ENCODE results near the gene AMY1C. TPM values are rescaled to one million over a fixed set of nuclear protein-coding genes. Genes with fewer than 3 reads are reported as not detected.
"Not testable (repeated sequence)": the region's sequence is repeated elsewhere in the genome, so short reads cannot be mapped to it uniquely, and the experiment has no call there.

The AMY1C gene
- not detected for polyA plus RNA-seq (ENCODE audit: insufficient read length in 3 of 3)

DNA sequence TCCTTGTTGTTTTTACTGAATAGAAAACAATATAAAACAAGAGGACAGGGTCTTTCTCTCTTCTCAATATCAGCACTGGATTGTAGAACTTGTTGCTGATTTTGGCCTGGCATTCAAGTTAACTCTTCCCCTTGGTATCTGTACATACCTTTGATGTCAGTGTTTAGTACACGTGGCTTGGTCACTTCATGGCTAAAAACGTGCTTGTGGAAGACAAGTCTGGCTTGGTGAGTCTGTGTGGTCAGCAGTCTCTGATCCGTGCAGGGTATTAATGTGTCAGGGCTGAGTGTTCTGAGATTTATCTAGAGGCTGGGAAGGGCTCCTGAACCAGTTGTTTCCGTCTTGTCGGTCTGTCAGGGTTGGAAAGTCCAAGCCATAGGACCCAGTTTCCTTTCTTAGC, at the start of gene AMY1C:
Gene AMY1C, plus strand, starts transcription at position 301 of the 400 bp plus-strand sequence. CDS start 572 bp downstream, outside the sequence.
- not testable (repeated sequence) for DNase-seq (ENCODE audit: low read depth in 3 of 3, low spot score in 2 of 3)

DNA sequence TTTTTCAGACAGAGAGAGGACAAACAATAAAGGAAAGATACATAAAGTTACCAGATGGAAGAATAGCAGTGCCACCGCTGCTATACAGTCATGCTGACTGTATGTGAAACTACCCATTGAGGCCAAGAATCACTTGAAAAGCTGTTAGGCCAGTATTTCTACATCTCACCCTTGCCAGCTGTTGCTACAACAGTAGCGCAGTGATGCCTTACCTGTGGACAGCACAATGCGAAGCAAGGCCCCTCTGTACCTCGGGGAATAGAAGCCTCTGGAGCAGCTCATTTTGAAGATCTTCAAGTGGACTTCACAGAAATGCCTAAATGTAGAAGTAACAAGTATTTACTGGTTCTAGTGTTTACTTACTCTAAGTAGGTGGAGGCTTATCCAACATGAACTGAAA, 49.0 kb upstream of the AMY1C start:
- DNase-seq (ENCODE audit: low read depth in 3 of 3, low spot score in 2 of 3), result not testable (repeated sequence)

DNA sequence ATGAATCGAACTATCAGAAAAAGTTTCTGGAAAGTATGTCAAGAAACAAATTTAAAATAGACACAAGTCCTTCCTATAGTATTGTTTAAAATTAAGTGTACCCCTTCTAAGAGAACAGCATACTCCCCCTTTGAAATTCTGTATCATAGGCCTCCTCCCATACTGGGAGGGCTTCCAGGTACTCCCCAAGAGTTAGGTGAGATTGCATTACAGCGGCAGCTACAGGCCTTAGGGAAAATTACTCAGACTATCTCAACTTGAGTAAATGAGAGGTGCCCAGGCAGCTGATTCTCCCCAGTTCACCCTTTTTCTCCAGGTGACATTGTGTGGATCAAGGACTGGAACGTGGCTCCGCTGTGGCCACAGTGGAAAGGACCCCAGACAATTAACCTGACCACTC, 48.4 kb upstream of the AMY1C start:
- DNase-seq (ENCODE audit: low read depth in 3 of 3, low spot score in 2 of 3), result not testable (repeated sequence)

DNA sequence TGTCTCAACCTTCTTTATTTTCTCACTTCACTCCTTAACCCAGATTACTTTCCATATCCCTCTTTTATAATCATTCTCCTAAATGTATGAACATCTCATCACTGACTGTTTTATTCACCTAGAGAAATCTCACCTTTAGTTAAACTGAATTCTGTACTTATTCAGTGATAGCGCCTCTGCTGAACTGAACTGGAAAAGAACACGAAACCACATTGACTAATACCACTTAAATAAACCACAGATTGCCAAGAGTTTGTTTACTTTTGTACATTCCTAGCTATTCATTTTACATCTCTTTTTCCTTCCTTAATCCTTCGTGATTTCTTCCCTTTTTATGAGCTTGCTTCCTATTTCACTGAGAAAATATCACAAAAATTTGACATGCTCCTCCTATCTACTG, 42.0 kb upstream of the AMY1C start:
- not testable (repeated sequence) for DNase-seq (ENCODE audit: low read depth in 3 of 3, low spot score in 2 of 3)

DNA sequence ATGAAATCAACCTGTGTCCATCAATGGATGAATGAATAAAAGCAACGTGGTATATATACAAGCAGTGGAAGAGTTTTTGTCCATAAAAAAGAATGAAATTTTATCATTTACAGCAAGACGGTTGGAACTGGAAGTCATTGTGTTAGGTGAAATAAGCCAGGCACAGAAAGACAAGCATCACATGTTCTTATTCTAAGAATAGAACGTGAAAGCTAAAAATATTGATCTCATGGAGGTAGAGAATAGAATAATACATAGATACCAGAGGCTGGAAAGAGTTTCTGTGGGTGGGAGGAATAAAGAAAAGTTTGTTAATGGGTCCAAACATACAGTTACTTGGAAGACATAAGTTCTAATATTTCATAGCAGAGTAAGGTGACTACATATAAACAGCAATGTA, 39.3 kb upstream of the AMY1C start:
- not testable (repeated sequence) for DNase-seq (ENCODE audit: low read depth in 3 of 3, low spot score in 2 of 3)

DNA sequence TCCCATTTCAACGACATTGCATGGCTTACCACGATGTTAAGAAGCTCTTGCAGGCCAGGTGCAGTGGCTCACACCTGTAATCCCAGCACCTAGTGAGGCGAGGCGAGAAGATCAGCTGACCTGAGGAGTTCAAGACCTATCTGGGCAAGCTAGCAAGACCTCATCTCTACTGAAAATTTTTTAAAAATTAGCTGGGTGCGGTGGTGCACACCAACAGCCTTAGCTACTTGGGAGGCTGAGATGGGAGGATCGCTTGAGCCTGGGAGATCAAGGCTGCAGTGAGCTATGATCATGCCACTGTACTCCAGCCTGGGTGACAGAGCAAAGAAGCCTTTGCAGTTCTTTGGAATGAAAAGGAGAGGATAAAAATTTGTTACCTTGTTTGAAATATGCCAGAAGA, 32.3 kb upstream of the AMY1C start:
- DNase-seq (ENCODE audit: low read depth in 3 of 3, low spot score in 2 of 3), result not testable (repeated sequence)

DNA sequence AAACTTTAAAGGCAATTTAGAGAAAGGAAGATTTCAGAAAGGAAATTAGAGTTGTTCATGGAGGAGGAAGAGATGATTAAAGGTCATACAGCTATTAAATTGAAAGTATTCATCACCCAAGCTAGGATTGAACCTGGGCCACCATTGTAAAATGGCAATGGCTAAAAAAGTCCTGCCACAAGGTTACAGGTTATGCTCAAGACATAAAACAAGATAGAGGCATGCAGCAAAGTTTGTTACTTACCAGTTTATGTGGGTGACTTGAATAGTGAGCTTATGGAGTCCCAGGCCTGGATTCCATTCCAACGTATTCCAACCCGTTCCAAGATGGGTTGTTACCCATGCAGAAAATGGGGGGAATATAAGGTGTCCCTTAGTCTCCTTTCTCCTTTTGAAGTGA, 28.2 kb upstream of the AMY1C start:
- not testable (repeated sequence) for DNase-seq (ENCODE audit: low read depth in 3 of 3, low spot score in 2 of 3)

DNA sequence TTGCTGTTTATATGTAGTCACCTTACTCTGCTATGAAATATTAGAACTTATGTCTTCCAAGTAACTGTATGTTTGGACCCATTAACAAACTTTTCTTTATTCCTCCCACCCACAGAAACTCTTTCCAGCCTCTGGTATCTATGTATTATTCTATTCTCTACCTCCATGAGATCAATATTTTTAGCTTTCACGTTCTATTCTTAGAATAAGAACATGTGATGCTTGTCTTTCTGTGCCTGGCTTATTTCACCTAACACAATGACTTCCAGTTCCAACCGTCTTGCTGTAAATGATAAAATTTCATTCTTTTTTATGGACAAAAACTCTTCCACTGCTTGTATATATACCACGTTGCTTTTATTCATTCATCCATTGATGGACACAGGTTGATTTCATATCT, 14.4 kb upstream of the AMY1C start:
- not testable (repeated sequence) for DNase-seq (ENCODE audit: low read depth in 3 of 3, low spot score in 2 of 3)

DNA sequence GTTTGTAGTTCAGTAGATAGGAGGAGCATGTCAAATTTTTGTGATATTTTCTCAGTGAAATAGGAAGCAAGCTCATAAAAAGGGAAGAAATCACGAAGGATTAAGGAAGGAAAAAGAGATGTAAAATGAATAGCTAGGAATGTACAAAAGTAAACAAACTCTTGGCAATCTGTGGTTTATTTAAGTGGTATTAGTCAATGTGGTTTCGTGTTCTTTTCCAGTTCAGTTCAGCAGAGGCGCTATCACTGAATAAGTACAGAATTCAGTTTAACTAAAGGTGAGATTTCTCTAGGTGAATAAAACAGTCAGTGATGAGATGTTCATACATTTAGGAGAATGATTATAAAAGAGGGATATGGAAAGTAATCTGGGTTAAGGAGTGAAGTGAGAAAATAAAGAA, 11.7 kb upstream of the AMY1C start:
- DNase-seq (ENCODE audit: low read depth in 3 of 3, low spot score in 2 of 3), result not testable (repeated sequence)

DNA sequence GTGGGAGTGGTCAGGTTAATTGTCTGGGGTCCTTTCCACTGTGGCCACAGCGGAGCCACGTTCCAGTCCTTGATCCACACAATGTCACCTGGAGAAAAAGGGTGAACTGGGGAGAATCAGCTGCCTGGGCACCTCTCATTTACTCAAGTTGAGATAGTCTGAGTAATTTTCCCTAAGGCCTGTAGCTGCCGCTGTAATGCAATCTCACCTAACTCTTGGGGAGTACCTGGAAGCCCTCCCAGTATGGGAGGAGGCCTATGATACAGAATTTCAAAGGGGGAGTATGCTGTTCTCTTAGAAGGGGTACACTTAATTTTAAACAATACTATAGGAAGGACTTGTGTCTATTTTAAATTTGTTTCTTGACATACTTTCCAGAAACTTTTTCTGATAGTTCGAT, 5.2 kb upstream of the AMY1C start:
- not testable (repeated sequence) for DNase-seq (ENCODE audit: low read depth in 3 of 3, low spot score in 2 of 3)

DNA sequence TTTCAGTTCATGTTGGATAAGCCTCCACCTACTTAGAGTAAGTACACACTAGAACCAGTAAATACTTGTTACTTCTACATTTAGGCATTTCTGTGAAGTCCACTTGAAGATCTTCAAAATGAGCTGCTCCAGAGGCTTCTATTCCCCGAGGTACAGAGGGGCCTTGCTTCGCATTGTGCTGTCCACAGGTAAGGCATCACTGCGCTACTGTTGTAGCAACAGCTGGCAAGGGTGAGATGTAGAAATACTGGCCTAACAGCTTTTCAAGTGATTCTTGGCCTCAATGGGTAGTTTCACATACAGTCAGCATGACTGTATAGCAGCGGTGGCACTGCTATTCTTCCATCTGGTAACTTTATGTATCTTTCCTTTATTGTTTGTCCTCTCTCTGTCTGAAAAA, 4.7 kb upstream of the AMY1C start:
- DNase-seq (ENCODE audit: low read depth in 3 of 3, low spot score in 2 of 3), result not testable (repeated sequence)

DNA sequence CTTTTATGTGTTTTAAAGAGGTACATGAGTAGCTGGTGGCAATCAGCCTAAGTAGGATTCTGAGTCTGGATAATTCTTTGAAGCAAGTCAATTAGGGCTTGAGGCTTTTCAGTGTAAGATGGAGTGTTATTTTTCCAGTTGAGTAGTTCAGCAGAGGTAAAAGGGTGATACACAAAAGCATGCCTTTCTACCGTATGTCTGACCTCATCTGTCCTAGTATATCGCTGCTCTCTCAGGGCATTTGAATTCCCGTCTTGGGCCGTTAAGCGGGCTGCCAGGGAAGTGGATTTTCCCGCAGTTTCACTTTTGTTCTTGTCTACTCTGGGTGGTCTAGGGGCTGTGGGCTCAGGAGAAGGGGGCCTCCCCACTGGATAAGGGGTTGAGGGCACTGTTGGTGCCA, 1.4 kb upstream of the AMY1C start:
- DNase-seq (ENCODE audit: low read depth in 3 of 3, low spot score in 2 of 3), result not testable (repeated sequence)

DNA sequence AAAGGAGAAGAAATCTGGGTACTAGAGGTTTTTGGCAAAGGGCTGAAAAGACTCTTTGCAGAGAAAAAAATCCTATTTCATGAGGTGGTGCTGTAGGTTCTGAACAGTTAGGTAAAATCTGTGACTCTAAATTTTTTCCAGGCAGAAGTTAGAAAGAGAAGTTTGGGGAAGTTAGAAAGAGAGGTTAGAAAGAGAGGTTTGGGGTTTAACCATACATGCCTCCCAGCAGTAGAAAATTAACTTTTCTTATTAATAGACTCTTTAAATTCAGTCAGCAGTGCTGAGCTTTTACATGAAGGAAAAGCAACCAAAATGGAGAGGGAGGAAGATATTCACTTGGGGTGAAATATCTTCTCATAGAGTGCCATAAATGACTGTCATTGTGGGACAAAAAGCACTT, 12.2 kb downstream of the AMY1C start:
- no peak for DNase-seq (ENCODE audit: low read depth in 3 of 3, low spot score in 2 of 3)

DNA sequence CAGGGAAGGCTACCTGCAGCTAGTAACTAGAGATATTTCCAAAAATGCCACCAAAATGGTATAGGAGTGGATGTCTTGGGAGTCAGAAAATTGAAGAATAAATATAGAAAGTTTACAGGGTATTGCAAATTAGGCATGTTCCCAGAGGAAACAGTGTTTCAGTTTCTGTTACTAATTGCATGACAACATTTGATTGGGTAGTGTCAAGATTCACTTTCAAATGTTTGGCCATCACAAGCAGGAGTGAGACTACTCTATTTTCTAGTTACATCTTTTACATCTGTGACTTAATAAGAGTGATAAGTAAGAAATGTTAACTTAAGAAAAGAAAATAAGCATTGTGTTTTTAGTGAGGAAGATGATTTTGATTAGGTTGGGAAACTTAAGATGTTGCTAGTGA, 30.2 kb downstream of the AMY1C start:
- no peak for DNase-seq (ENCODE audit: low read depth in 3 of 3, low spot score in 2 of 3)

DNA sequence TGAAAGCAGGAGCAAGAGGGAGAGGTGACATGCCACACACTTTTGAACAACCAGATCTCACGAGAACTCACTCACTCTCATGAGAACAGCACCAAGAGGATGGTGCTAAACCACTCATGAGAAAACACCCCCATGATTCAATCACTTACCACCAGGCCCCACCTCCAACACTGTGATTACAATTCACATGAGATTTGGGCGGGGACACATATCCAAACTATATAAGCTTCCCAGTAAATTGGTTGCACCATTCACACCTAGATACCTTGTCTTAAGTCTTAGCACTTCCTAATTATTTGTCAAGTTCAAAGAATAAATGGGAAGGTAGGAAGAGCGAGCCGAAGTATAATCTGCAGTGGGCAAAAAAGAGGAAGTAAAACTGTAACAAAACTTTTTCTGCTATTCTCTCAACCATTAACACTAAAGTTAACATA, 34.3 kb downstream of the AMY1C start:
- no peak for DNase-seq (ENCODE audit: low read depth in 3 of 3, low spot score in 2 of 3)

DNA sequence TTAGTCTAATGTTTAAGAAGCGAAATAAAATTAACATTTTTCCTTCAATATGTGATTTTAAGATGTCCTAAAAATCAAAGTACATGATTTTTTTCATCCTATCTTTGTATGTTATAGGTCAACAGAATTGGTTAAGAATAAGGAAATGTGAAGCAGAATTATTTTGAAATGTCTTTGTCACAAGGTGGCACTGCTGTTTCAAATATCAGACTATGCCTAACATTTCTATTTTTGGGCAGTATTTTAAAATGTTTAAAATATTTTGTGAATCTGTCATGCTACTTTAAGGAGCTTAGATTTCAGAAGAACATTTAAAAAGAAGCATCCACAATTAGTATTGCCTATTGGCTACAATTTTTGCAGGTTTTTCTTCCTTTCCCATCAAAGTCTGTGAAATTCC, 38.7 kb downstream of the AMY1C start:
- no peak for DNase-seq (ENCODE audit: low read depth in 3 of 3, low spot score in 2 of 3)

DNA sequence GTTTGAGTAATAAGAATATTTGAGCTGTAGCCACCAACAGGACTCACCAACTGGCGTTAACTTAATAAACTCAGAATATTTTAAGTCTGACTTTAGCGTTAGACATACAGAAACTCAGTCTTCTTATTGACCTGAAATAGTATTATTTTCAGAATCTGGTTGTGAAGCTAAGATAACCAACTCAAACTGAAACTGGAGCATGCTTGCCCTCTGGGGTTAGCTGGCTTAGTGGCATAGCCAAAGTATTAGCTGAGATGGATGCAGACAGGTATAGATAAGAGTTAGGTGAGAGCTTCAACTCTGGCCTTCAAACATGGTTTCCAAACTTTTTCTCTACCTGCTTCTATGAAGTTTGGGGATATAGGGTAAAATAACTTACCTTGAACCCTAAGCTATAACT, 40.5 kb downstream of the AMY1C start:
- no peak for DNase-seq (ENCODE audit: low read depth in 3 of 3, low spot score in 2 of 3)

Other genes starting within 250 kb of the AMY1C start
- 10 to 100 TPM; 32.1 to 45.2 (median 44.7) TPM for gene RNPC3, start 224.2 kb upstream of the AMY1C start, polyA plus RNA-seq (ENCODE audit: insufficient read length in 3 of 3)
- 10 to 100 TPM; 28.0 to 33.1 (median 28.9) TPM for gene AMY2B, start 178.3 kb upstream of the AMY1C start, polyA plus RNA-seq (ENCODE audit: insufficient read length in 3 of 3)
- under 1 TPM in 2 of 3 donors, not detected in 1; 0.21 to 0.29 TPM for gene AMY2A, start 132.5 kb upstream of the AMY1C start, polyA plus RNA-seq (ENCODE audit: insufficient read length in 3 of 3)
- gene AMY1A, start 94.1 kb upstream of the AMY1C start, polyA plus RNA-seq (ENCODE audit: insufficient read length in 3 of 3), result not detected
- gene AMY1B, start 53.7 kb upstream of the AMY1C start, polyA plus RNA-seq (ENCODE audit: insufficient read length in 3 of 3), result under 1 TPM in 2 of 3 donors, not detected in 1; 0.12 to 0.17 TPM